Endodermal cell (in vitro differentiated cells): ENCODE measurements around the gene RADX. TPM values are rescaled to one million over a fixed set of nuclear protein-coding genes. Genes with fewer than 3 reads are reported as not detected.

Experiments
- DNase-seq: peaks from one replicate; pipeline ENCODE4 v3.0.0-alpha.2; 2017
- H3K27ac ChIP-seq: 2 replicates; pipeline ENCODE4 v1.5.1; 2013; ENCODE audit warnings: mild to moderate bottlenecking, low read depth, low read length, moderate library complexity
- H3K27me3 ChIP-seq: 2 replicates; pipeline ENCODE4 v1.6.1; 2013; ENCODE audit warnings: mild to moderate bottlenecking, low read length, moderate library complexity; ENCODE audit not compliant: insufficient read depth, control insufficient read depth, poor library complexity, severe bottlenecking
- H3K36me3 ChIP-seq: 2 replicates; pipeline ENCODE4 v1.7.0; 2013; ENCODE audit warnings: mild to moderate bottlenecking, low read length, moderate library complexity; ENCODE audit not compliant: control insufficient read depth, insufficient read depth
- H3K4me1 ChIP-seq: one replicate; pipeline ENCODE4 v1.7.0; 2013; ENCODE audit warnings: low read length; ENCODE audit not compliant: control insufficient read depth, insufficient read depth
- H3K4me3 ChIP-seq: 2 replicates; pipeline ENCODE4 v1.5.1; 2013; ENCODE audit warnings: mild to moderate bottlenecking, low read length, moderate library complexity
- H3K9ac ChIP-seq: 2 replicates; pipeline ENCODE4 v1.6.1; 2013; ENCODE audit warnings: mild to moderate bottlenecking, low read length, moderate library complexity; ENCODE audit not compliant: poor library complexity, severe bottlenecking; ENCODE audit errors: extremely low read depth
- H3K9me3 ChIP-seq: 2 replicates; pipeline ENCODE4 v1.6.1; 2013; ENCODE audit warnings: mild to moderate bottlenecking, low read length, moderate library complexity; ENCODE audit not compliant: control insufficient read depth
- H3K27ac Mint-ChIP-seq: 2 replicates; pipeline ENCODE4 v1.8.0; 2020; ENCODE audit warnings: mixed read lengths
- H3K27me3 Mint-ChIP-seq: 2 replicates; pipeline ENCODE4 v1.8.0; 2021; ENCODE audit warnings: mild to moderate bottlenecking, mixed read lengths; ENCODE audit not compliant: insufficient read depth
- H3K36me3 Mint-ChIP-seq: 2 replicates; pipeline ENCODE4 v1.8.0; 2020; ENCODE audit warnings: low read depth, mixed read lengths
- H3K4me1 Mint-ChIP-seq: 2 replicates; pipeline ENCODE4 v1.8.0; 2020; ENCODE audit warnings: mixed read lengths
- H3K4me3 Mint-ChIP-seq: 2 replicates; pipeline ENCODE4 v1.8.0; 2020; ENCODE audit warnings: mild to moderate bottlenecking, moderate library complexity, mixed read lengths
- H3K9me3 Mint-ChIP-seq: 2 replicates; pipeline ENCODE4 v1.8.0; 2020; ENCODE audit warnings: mild to moderate bottlenecking, mixed read lengths
- CTCF ChIP-seq: fragments of 200-600 bp; sonication (generic); conservative IDR thresholded peaks from 2 replicates; pipeline ENCODE4 v1.5.0; 2021; ENCODE audit warnings: antibody characterized with exemption, mild to moderate bottlenecking
- WGBS, 2 experiments: methylation state at CpG; one replicate each; pipeline versions ENCODE4 v1.1.5 to v1.1.7; 2013; ENCODE audit warnings: missing lambda C conversion rate in 2 of 2, mixed read lengths in 1 of 2; ENCODE audit not compliant: insufficient coverage in 1 of 2, insufficient read length in 1 of 2; 5-methylcytosine and 5-hydroxymethylcytosine counted together
- total RNA-seq, 2 donors: library from RNA; stranded (reverse); fragmentation: NEBNext Ultra II Directional in 1 of 2; extraction: Animal tissue kit (Norgen Biotek cat#: 25700) in 1 of 2; gene quantifications; 2 replicates in 1 of 2; 3 replicates in 1 of 2; pipeline ENCODE4 v1.2.1, GENCODE V29; 2021

Gene RADX
- total RNA-seq, 2 donors from 2014 or later, result 0.40 to 4.3 TPM

- Histone ChIP-seq H3K4me1 (no peaks in the 10 kb centered on the region), H3K9me3 (no peaks in the 10 kb centered on the region), H3K36me3 (no peaks in the 10 kb centered on the region), H3K27ac (no peak overlapping the region), H3K9ac (no peak overlapping the region), H3K4me3 (no peak overlapping the region), H3K27me3 (no peaks in the 10 kb centered on the region)
- Mint-ChIP-seq H3K9me3 (peaks cover 27% of the 10 kb centered on the region), H3K27ac (no peak overlapping the region), H3K4me3 (no peak overlapping the region), H3K27me3 (no peaks in the 10 kb centered on the region), H3K4me1 (no peaks in the 10 kb centered on the region), H3K36me3 (no peaks in the 10 kb centered on the region)
- no peak for TF ChIP-seq CTCF
- DNase-seq, result no peak
- 92% methylated on average over 2 of the region's 2 CpGs; no CpG with 5 or more reads in 1 of the 2 experiments for whole genome bisulfite sequencing, 2 experiments
Measured at GRCh38 chrX:106588801-106589200, 23.0 kb upstream of the RADX start.

- Histone ChIP-seq H3K36me3 (no peaks in the 10 kb centered on the region), H3K4me1 (no peaks in the 10 kb centered on the region), H3K4me3 (no peak overlapping the region), H3K27ac (no peak overlapping the region), H3K9me3 (no peaks in the 10 kb centered on the region), H3K9ac (no peak overlapping the region), H3K27me3 (no peaks in the 10 kb centered on the region)
- DNase-seq, result no peak
- Mint-ChIP-seq H3K4me3 (no peak overlapping the region), H3K27me3 (peaks cover 8% of the 10 kb centered on the region), H3K36me3 (no peaks in the 10 kb centered on the region), H3K27ac (no peak overlapping the region), H3K4me1 (no peaks in the 10 kb centered on the region), H3K9me3 (peaks cover 35% of the 10 kb centered on the region)
- no peak for TF ChIP-seq CTCF
- 91% methylated on average over 2 of the region's 2 CpGs; no CpG with 5 or more reads in 1 of the 2 experiments for WGBS, 2 experiments
Measured at GRCh38 chrX:106599411-106599810, 12.4 kb upstream of the RADX start.

- H3K27me3 ChIP-seq, result peaks cover 15% of the 10 kb centered on the region
- peaks cover 29% of the 10 kb centered on the region for H3K9me3 Mint-ChIP-seq
- TF ChIP-seq CTCF, result no peak
- H3K9ac ChIP-seq, result no peak overlapping the region
- H3K27ac ChIP-seq, result no peak overlapping the region
- H3K4me1 Mint-ChIP-seq, result no peaks in the 10 kb centered on the region
- H3K36me3 Mint-ChIP-seq, result no peaks in the 10 kb centered on the region
- H3K36me3 ChIP-seq, result no peaks in the 10 kb centered on the region
- no peaks in the 10 kb centered on the region for H3K4me1 ChIP-seq
- no peaks in the 10 kb centered on the region for H3K9me3 ChIP-seq
- no peak overlapping the region for H3K27ac Mint-ChIP-seq
- DNase-seq, result no peak
- no CpG with 5 or more reads among the region's 1 CpG for WGBS, 2 experiments
- no peak overlapping the region for H3K4me3 Mint-ChIP-seq
- peaks cover 20% of the 10 kb centered on the region for H3K27me3 Mint-ChIP-seq
- no peak overlapping the region for H3K4me3 ChIP-seq
Measured at GRCh38 chrX:106606571-106606970, 5.2 kb upstream of the RADX start.
